Natural killer cell (primary cell): ENCODE measurements around the gene PWWP2B. TPM values are rescaled to one million over a fixed set of nuclear protein-coding genes. Genes with fewer than 3 reads are reported as not detected.

Experiments
- ATAC-seq, 3 donors: fragments of 150-1000 bp in 2 of 3; fragments of 200-7000 bp in 1 of 3; cut with Tn5 transposase; 1 replicate in 1 of 3; 2 replicates in 2 of 3; pipeline ENCODE4 v1.10.0; 2021; ENCODE audit warnings: mild to moderate bottlenecking in 2 of 3, moderate library complexity in 2 of 3
- DNase-seq, 2 donors: peaks; one replicate each; pipeline versions ENCODE4 v3.0.0 to v3.0.0-alpha.2; 2013 to 2021; ENCODE audit warnings: mixed read lengths in 1 of 2
- H3K27ac ChIP-seq: one replicate; pipeline ENCODE4 v1.5.1; 2013; ENCODE audit warnings: mild to moderate bottlenecking, low read length
- H3K27me3 ChIP-seq: one replicate; pipeline ENCODE4 v1.6.1; 2013; ENCODE audit warnings: low read length; ENCODE audit not compliant: control insufficient read depth, insufficient read depth
- H3K36me3 ChIP-seq: one replicate; pipeline ENCODE4 v1.6.1; 2013; ENCODE audit warnings: low read length; ENCODE audit not compliant: control insufficient read depth, insufficient read depth
- H3K4me1 ChIP-seq: one replicate; pipeline ENCODE4 v1.6.1; 2013; ENCODE audit warnings: low read length; ENCODE audit not compliant: control insufficient read depth, insufficient read depth
- H3K4me3 ChIP-seq: one replicate; pipeline ENCODE4 v1.5.1; 2013; ENCODE audit warnings: low read length
- H3K9me3 ChIP-seq: one replicate; pipeline ENCODE4 v1.6.1; 2013; ENCODE audit warnings: low read length; ENCODE audit not compliant: control insufficient read depth, insufficient read depth
- H3K27ac Mint-ChIP-seq, 2 donors: one replicate each; pipeline ENCODE4 v1.8.0; 2022; ENCODE audit warnings: mild to moderate bottlenecking in 2 of 2, mixed read lengths in 2 of 2, moderate library complexity in 1 of 2
- H3K27me3 Mint-ChIP-seq, 2 donors: one replicate each; pipeline ENCODE4 v1.8.0; 2022; ENCODE audit warnings: low read depth in 2 of 2, mixed read lengths in 2 of 2
- H3K36me3 Mint-ChIP-seq: one replicate; pipeline ENCODE4 v1.8.0; 2022; ENCODE audit warnings: mixed read lengths
- H3K4me1 Mint-ChIP-seq, 2 donors: one replicate each; pipeline ENCODE4 v1.8.0; 2022; ENCODE audit warnings: mixed read lengths in 2 of 2
- H3K4me3 Mint-ChIP-seq: one replicate; pipeline ENCODE4 v1.8.0; 2022; ENCODE audit warnings: mild to moderate bottlenecking, moderate library complexity, mixed read lengths
- H3K9me3 Mint-ChIP-seq, 2 donors: one replicate each; pipeline ENCODE4 v1.8.0; 2022; ENCODE audit warnings: mixed read lengths in 2 of 2
- CTCF ChIP-seq: fragments of 200-600 bp; IDR thresholded peaks from one replicate; pipeline ENCODE4 v1.8.0; 2022; ENCODE audit warnings: antibody characterized with exemption
- WGBS: methylation state at CpG from one replicate; pipeline ENCODE4 v1.1.7; 2013; ENCODE audit warnings: missing lambda C conversion rate; ENCODE audit not compliant: insufficient coverage; 5-methylcytosine and 5-hydroxymethylcytosine counted together
- intact Hi-C: fragments of 100-400 bp; cut with micrococcal nuclease; formaldehyde crosslinking; loops from one replicate; pipeline ENCODE4 v1.14.2; 2022
- total RNA-seq, 4 donors: library from RNA; stranded (reverse); fragments of 120-200 nt in 1 of 4; gene quantifications; one replicate each; pipeline versions ENCODE4 v1.2.3 to v1.2.4, GENCODE V29; 2013 to 2022

PWWP2B gene
- total RNA-seq, 3 donors from 2014 or later (not counting 1 experiment from before 2014, with no cell fraction given): 23.7 to 29.5 (median 24.4) TPM

DNA sequence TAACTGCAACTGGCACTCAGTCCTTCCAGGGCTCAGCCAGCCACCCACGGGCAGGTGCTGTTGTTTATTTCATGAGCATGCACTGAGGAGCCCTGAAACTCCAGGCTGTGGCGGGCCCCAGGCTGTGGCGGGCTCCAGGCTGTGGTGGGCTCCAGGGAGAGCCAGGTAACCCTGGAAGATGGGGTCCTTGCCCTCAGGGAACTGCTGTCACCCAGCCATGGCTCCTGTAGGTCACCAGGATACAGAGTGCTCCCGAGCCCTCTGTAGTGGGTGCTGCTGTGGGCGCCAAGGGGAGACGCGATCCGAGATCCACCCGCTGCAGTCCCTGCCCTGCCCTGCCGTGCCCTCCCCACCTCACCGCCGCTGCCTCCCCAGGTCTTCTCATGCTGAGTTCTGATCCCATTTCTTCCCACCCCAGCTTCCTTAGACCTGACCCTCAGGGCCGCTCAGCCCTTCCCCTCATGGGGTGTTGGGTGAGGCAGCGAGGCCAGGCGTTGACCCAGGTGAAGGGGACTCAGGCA, 35.4 kb upstream of the PWWP2B start:
- 91% methylated on average over 15 of the region's 15 CpGs for WGBS
- intact Hi-C loops: no loop called here
- Mint-ChIP-seq H3K27me3 (no peaks in the 10 kb centered on the region), H3K4me3 (no peak overlapping the region), H3K27ac (no peak overlapping the region), H3K9me3 (peaks cover 0 to 6% of the 10 kb centered on the region in 2 donors), H3K36me3 (no peaks in the 10 kb centered on the region), H3K4me1 (peaks cover 0 to 15% of the 10 kb centered on the region in 2 donors)
- no peaks in the 10 kb centered on the region for H3K4me1 ChIP-seq
- H3K36me3 ChIP-seq: peaks cover 2% of the 10 kb centered on the region
- H3K27ac ChIP-seq: no peak overlapping the region
- no peak for TF ChIP-seq CTCF
- H3K4me3 ChIP-seq: no peak overlapping the region
- no peaks in the 10 kb centered on the region for H3K9me3 ChIP-seq
- no peak for DNase-seq
- ATAC-seq: no peak
- no peaks in the 10 kb centered on the region for H3K27me3 ChIP-seq

DNA sequence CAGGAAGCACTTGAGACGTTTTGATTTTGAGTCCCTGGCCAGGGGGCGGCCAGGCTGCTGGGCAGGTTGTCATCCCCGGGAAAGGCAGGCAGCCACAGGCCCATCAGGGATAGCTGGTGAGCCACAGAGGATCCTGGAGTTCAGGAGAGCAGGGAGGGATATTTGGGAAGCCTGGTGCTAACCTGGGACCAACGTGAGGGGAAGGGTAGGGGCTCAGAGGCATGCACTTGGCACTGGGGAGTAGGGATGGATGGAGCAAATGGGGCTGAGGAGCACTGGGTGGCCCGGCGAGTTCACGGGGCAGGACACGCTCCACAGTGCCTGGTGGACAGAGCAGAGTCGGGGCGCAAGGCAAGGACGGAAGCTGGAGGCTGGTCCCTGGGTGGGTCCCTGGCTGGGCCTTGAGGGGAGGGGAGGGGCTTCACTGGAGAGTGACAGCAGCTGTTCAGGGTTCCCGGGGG, 34.8 kb upstream of the PWWP2B start:
- WGBS: 93% methylated on average over 12 of the region's 12 CpGs
- intact Hi-C loops: no loop called here
- Histone ChIP-seq H3K27ac (no peak overlapping the region), H3K36me3 (peaks cover 5% of the 10 kb centered on the region), H3K9me3 (no peaks in the 10 kb centered on the region), H3K4me3 (no peak overlapping the region), H3K27me3 (no peaks in the 10 kb centered on the region), H3K4me1 (no peaks in the 10 kb centered on the region)
- no peak overlapping the region for H3K27ac Mint-ChIP-seq
- peaks cover 0 to 6% of the 10 kb centered on the region in 2 donors for H3K9me3 Mint-ChIP-seq
- H3K4me3 Mint-ChIP-seq: no peak overlapping the region
- no peak for ATAC-seq
- H3K36me3 Mint-ChIP-seq: peaks cover 4% of the 10 kb centered on the region
- DNase-seq: no peak
- TF ChIP-seq CTCF: no peak
- H3K4me1 Mint-ChIP-seq: peaks cover 0 to 15% of the 10 kb centered on the region in 2 donors
- no peaks in the 10 kb centered on the region for H3K27me3 Mint-ChIP-seq

- Mint-ChIP-seq H3K27ac (no peak overlapping the region), H3K27me3 (no peaks in the 10 kb centered on the region), H3K36me3 (peaks cover 15% of the 10 kb centered on the region), H3K9me3 (peaks cover 0 to 6% of the 10 kb centered on the region in 2 donors), H3K4me3 (no peak overlapping the region), H3K4me1 (peaks cover 0 to 11% of the 10 kb centered on the region in 2 donors)
- Histone ChIP-seq H3K9me3 (no peaks in the 10 kb centered on the region), H3K4me3 (no peak overlapping the region), H3K4me1 (no peaks in the 10 kb centered on the region), H3K27ac (no peak overlapping the region), H3K36me3 (peaks cover 5% of the 10 kb centered on the region), H3K27me3 (no peaks in the 10 kb centered on the region)
- no peak for TF ChIP-seq CTCF
- no peak for DNase-seq
- intact Hi-C loops: no loop called here
- no peak for ATAC-seq
- 97% methylated on average over 15 of the region's 15 CpGs for WGBS
These were observed 33.6 kb upstream of the PWWP2B start for GRCh38 chr10:132363376-132363775.
